ENCODE measurements around the gene FANCC.
"Not testable (repeated sequence)": the region's sequence is repeated elsewhere in the genome, so short reads cannot be mapped to it uniquely, and the experiment has no call there.

FANCC gene

DNA sequence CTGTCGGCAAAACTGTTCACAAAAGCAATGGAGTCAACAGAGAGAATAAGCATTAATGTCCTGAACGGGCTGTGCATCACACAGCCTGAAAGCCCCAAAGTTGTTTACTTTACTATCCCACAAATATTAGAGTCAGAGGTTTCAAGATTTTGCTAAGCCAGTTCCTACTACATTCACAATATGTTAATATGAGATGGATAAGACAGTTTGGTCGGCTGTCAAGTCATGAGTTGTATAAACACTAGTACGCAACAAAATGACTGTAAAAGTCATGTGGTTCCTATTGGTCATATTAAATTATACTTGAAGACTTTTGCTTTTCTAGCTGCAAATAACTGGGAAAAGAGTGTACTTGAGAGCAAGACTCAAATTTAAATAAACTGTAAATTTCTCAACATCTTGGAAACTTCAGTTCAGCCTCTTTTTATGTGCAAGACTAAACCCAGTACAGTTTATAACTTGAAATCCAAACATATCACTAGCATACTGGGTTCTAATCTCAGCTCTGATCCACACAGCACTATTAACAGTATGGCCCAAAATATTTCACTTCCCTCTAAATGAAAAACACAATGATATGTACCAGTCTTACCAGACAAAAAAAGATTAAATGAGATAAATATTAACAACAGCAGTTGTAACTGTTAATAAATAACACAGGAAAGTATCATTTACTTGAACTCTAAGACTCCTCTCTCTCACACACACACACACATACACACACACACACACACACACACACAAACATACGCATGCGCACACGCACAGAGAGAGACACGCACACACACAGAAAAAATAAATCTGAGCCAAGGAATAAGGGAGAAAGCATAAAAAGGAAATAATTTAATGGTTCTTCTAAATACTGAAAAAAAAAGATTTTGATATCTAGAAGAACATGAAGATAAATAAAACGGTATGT is 33.1 kb downstream of the FANCC start:
- TF ChIP-seq ZNF384 (IDR thresholded peaks at IDR 0.05): no peak
- TF ChIP-seq LEF1 (IDR thresholded peaks at IDR 0.05; ENCODE audit: borderline replicate concordance): no peak
- no peak for TF ChIP-seq SP1 (IDR thresholded peaks at IDR 0.05)
- TF ChIP-seq CTBP1 (IDR thresholded peaks at IDR 0.05; ENCODE audit: borderline replicate concordance): no peak
- TF ChIP-seq BHLHE40 (IDR thresholded peaks at IDR 0.05; ENCODE audit: borderline replicate concordance): no peak
- no peak for TF ChIP-seq ELF4 (IDR thresholded peaks at IDR 0.05)
- TF ChIP-seq FOXK2 (IDR thresholded peaks at IDR 0.05): no peak
- TF ChIP-seq FOXM1 (IDR thresholded peaks at IDR 0.05; ENCODE audit: borderline replicate concordance): no peak
- TF ChIP-seq, protein P1, sequence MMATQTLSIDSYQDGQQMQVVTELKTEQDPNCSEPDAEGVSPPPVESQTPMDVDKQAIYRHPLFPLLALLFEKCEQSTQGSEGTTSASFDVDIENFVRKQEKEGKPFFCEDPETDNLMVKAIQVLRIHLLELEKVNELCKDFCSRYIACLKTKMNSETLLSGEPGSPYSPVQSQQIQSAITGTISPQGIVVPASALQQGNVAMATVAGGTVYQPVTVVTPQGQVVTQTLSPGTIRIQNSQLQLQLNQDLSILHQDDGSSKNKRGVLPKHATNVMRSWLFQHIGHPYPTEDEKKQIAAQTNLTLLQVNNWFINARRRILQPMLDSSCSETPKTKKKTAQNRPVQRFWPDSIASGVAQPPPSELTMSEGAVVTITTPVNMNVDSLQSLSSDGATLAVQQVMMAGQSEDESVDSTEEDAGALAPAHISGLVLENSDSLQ (IDR thresholded peaks at IDR 0.05): no peak
- TF ChIP-seq SUZ12 (IDR thresholded peaks at IDR 0.05): no peak
- no peak for TF ChIP-seq HDGF (IDR thresholded peaks at IDR 0.05; ENCODE audit: borderline replicate concordance)
- ChIA-PET POLR2A (interaction anchor here (0.6 kb wide), 1 partner anchor 123 kb away, joined by 3 read pairs; no protein-coding TSS in a partner anchor), CTCF (no interaction called here)
- DNase-seq (ENCODE audit: extremely low spot score): no peak

DNA sequence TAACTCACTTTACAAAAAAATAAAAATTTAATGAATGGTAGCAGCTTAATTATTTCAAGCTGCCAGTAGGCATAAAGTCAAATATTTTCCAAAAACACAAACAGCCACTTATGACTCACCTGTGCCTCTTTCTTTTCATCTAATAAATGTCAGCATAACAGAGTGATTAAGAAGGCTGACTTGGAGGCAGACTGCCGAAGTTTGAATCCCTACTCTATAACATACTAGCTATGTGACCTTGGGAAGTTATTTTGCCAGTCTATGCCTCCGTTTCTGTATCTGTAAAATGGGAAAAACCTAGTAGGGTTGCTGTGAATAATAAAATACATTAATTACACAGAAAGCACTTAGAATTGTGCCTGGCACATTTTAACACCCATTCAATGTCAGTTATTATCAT is 33.8 kb downstream of the FANCC start:
- ChIA-PET CTCF (no interaction called here), POLR2A (no interaction called here)
- no peak for DNase-seq (ENCODE audit: extremely low spot score)
- TF ChIP-seq, protein P1 (IDR thresholded peaks at IDR 0.05): peak; percentile 9; the same call in 1 of the 2 replicates
- TF ChIP-seq SP1 (IDR thresholded peaks at IDR 0.05) (no peak), FOXK2 (IDR thresholded peaks at IDR 0.05) (no peak)

DNA sequence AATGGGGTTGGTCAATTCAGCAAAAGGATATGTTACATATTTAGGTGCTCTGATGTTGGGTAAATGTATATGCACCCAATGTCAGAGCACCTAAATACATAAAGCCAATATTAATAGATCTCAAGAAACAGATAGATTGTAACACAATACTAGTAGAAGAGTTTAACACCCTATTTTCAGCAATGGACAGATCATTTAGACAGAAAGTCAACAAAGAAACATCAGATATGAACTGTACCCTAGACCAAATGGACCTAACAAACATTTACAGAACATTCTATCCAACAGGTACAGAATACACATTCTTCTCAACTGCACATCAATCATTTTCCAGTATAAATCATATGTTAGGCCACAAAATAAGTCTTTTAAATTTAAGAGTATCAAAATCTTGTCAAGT is 35.2 kb downstream of the FANCC start:
- CTCF ChIA-PET: no interaction called here
- POLR2A ChIA-PET: no interaction called here
- no peak for DNase-seq (ENCODE audit: extremely low spot score)
- TF ChIP-seq ZNF384 (IDR thresholded peaks at IDR 0.05): no peak
- no peak for TF ChIP-seq FOXK2 (IDR thresholded peaks at IDR 0.05)
- TF ChIP-seq SUZ12 (IDR thresholded peaks at IDR 0.05): no peak
- TF ChIP-seq, protein P1 (IDR thresholded peaks at IDR 0.05): no peak
- TF ChIP-seq NFRKB (IDR thresholded peaks at IDR 0.05): no peak
- TF ChIP-seq BHLHE40 (IDR thresholded peaks at IDR 0.05; ENCODE audit: borderline replicate concordance): no peak
- TF ChIP-seq FOXA1 (IDR thresholded peaks at IDR 0.05): no peak
- no peak for TF ChIP-seq ARNT (IDR thresholded peaks at IDR 0.05)
- no peak for TF ChIP-seq TARDBP (IDR thresholded peaks at IDR 0.05)
- no peak for TF ChIP-seq ELF4 (IDR thresholded peaks at IDR 0.05)
- no peak for TF ChIP-seq LEF1 (IDR thresholded peaks at IDR 0.05; ENCODE audit: borderline replicate concordance)
- no peak for TF ChIP-seq CTBP1 (IDR thresholded peaks at IDR 0.05; ENCODE audit: borderline replicate concordance)
- TF ChIP-seq FOXM1 (IDR thresholded peaks at IDR 0.05; ENCODE audit: borderline replicate concordance): no peak
- no peak for TF ChIP-seq SP1 (IDR thresholded peaks at IDR 0.05)
- no peak for TF ChIP-seq L3MBTL2 (conservative IDR thresholded peaks at IDR 0.05)
- no peak for TF ChIP-seq HDGF (IDR thresholded peaks at IDR 0.05; ENCODE audit: borderline replicate concordance)

DNA sequence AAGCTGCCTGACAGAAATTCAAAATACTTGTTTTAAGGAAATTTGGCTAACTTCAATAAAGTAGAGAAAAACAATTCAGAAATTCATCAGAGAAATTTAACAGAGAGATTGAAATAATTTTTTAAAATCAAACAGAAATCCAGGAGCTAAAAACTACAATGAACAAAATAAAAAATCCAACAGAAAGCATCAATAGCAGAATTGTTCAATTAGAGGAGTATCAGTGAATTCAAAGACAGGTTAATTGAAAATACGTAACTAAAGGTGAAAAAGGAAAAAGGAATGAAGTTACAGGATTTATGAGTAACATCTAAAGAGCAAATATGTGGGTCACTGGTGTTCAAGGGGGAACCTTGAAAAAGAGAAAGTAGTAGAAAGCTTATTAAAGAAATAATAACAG is 36.8 kb downstream of the FANCC start:
- POLR2A ChIA-PET: no interaction called here
- DNase-seq (ENCODE audit: extremely low spot score): no peak
- CTCF ChIA-PET: no interaction called here
- TF ChIP-seq CTBP1 (IDR thresholded peaks at IDR 0.05; ENCODE audit: borderline replicate concordance) (no peak), SP1 (IDR thresholded peaks at IDR 0.05) (no peak), ARNT (IDR thresholded peaks at IDR 0.05) (no peak), ELF4 (IDR thresholded peaks at IDR 0.05) (no peak), SUZ12 (IDR thresholded peaks at IDR 0.05) (no peak), NFRKB (IDR thresholded peaks at IDR 0.05) (no peak), LEF1 (IDR thresholded peaks at IDR 0.05; ENCODE audit: borderline replicate concordance) (no peak), ZNF384 (IDR thresholded peaks at IDR 0.05) (no peak)

DNA sequence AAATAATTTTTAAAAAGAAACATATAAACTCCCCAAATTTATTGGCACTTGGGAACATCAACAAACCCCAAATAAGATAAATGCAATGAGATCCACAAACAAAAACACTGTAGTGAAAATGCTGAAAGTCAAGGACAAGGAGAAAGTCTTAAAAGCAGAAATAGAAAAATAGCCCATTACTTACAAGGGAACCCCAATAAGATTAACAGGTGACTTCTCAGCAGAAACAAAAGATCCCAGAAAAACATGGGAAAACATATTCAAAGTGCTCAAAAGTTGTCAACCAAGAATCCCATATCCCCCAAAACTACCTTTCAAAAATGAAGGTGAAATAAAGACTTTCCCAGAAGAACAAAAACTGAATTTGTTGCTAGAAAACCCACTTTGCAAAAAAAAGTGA is 40.0 kb downstream of the FANCC start:
- no peak for TF ChIP-seq FOXM1 (IDR thresholded peaks at IDR 0.05; ENCODE audit: borderline replicate concordance)
- TF ChIP-seq NFRKB (IDR thresholded peaks at IDR 0.05): no peak
- no peak for TF ChIP-seq ELF4 (IDR thresholded peaks at IDR 0.05)
- TF ChIP-seq HDGF (IDR thresholded peaks at IDR 0.05; ENCODE audit: borderline replicate concordance): no peak
- TF ChIP-seq ZNF384 (IDR thresholded peaks at IDR 0.05): no peak
- no peak for DNase-seq (ENCODE audit: extremely low spot score)
- ChIA-PET CTCF (no interaction called here), POLR2A (no interaction called here)

DNA sequence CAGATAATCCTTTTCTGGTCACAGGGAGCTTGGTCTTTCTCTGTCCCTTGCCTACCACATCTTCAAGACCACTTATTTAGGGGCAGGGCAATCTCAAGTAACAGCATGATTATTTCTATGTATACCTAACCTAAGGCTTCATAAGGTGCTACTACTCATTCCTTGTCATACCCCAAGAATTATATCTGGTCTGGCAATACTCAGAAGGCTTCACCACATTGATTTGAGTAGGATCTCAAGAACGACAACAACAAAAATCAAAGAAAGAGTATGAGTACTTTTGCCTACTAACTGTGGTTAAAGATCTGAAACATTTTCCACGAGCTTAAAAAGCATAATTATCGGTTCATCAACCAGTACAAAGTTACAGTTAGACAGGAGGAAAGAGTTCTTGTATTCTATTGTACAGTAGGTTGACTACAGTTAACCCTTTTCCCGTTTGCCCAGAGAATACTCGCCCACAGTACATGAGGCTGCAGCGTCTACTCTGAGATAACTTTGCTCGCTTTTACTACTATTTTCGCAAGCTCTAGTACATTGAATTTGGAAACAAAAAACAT is 41.0 kb downstream of the FANCC start:
- DNase-seq (ENCODE audit: extremely low spot score): no peak
- TF ChIP-seq HDGF (IDR thresholded peaks at IDR 0.05; ENCODE audit: borderline replicate concordance): no peak
- TF ChIP-seq NFRKB (IDR thresholded peaks at IDR 0.05): no peak
- no peak for TF ChIP-seq L3MBTL2 (conservative IDR thresholded peaks at IDR 0.05)
- TF ChIP-seq, protein P1 (IDR thresholded peaks at IDR 0.05): no peak
- TF ChIP-seq ELF4 (IDR thresholded peaks at IDR 0.05): no peak
- no peak for TF ChIP-seq FOXA1 (IDR thresholded peaks at IDR 0.05)
- no peak for TF ChIP-seq CTBP1 (IDR thresholded peaks at IDR 0.05; ENCODE audit: borderline replicate concordance)
- no peak for TF ChIP-seq BHLHE40 (IDR thresholded peaks at IDR 0.05; ENCODE audit: borderline replicate concordance)
- no peak for TF ChIP-seq FOXM1 (IDR thresholded peaks at IDR 0.05; ENCODE audit: borderline replicate concordance)
- no peak for TF ChIP-seq ARNT (IDR thresholded peaks at IDR 0.05)
- TF ChIP-seq LEF1 (IDR thresholded peaks at IDR 0.05; ENCODE audit: borderline replicate concordance): no peak
- CTCF ChIA-PET: no interaction called here

DNA sequence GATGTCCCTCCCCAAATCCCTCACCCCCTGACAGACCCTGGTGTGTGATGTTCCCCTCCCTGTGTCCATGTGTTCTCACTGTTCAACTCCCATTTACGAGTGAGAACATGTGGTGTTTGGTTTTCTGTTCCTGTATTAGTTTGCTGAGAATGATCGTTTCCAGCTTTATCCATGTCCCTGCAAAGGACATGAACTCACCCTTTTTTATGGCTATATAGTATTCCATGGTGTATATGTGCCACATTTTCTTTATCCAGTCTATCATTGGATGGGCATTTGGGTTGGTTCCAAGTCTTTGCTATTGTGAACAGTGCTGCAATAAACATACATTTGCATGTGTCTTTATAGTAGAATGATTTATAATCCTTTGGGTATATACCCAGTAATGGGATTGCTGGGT is 43.3 kb downstream of the FANCC start:
- CTCF ChIA-PET; DNase-seq (ENCODE audit: extremely low spot score): not testable (repeated sequence)

More for the DNA sequence above, 41.0 kb downstream of the FANCC start:
- POLR2A ChIA-PET: no interaction called here

More for the DNA sequence above, 43.3 kb downstream of the FANCC start:
- POLR2A ChIA-PET: not testable (repeated sequence)

All from HEK293T (cell line).